Endothelial cell (in vitro differentiated cells): ENCODE measurements around the gene MBNL2. TPM values are rescaled to one million over a fixed set of nuclear protein-coding genes. Genes with fewer than 3 reads are reported as not detected.

ENCODE experiments used
- DNase-seq: peaks from one replicate; pipeline ENCODE4 v3.0.0; 2021; ENCODE audit warnings: low spot score
- H3K27ac Mint-ChIP-seq: one replicate; pipeline ENCODE4 v1.8.0; 2021; ENCODE audit warnings: mixed read lengths, inconsistent platforms; ENCODE audit not compliant: unreplicated experiment
- H3K27me3 Mint-ChIP-seq: one replicate; pipeline ENCODE4 v1.8.0; 2021; ENCODE audit warnings: mild to moderate bottlenecking, moderate library complexity, mixed read lengths, inconsistent platforms; ENCODE audit not compliant: unreplicated experiment
- H3K36me3 Mint-ChIP-seq: one replicate; pipeline ENCODE4 v1.8.0; 2021; ENCODE audit warnings: mild to moderate bottlenecking, low read depth, mixed read lengths, inconsistent platforms; ENCODE audit not compliant: unreplicated experiment
- H3K4me1 Mint-ChIP-seq: one replicate; pipeline ENCODE4 v1.8.0; 2021; ENCODE audit warnings: mild to moderate bottlenecking, mixed read lengths, inconsistent platforms; ENCODE audit not compliant: unreplicated experiment
- H3K4me3 Mint-ChIP-seq: one replicate; pipeline ENCODE4 v1.8.0; 2021; ENCODE audit warnings: mild to moderate bottlenecking, mixed read lengths, inconsistent platforms; ENCODE audit not compliant: unreplicated experiment
- H3K9me3 Mint-ChIP-seq: one replicate; pipeline ENCODE4 v1.8.0; 2021; ENCODE audit warnings: mixed read lengths, inconsistent platforms; ENCODE audit not compliant: unreplicated experiment
- CTCF ChIP-seq: fragments of 200-600 bp; sonication (generic); IDR thresholded peaks from one replicate; pipeline ENCODE4 v1.5.0; 2021; ENCODE audit warnings: antibody characterized with exemption; ENCODE audit not compliant: unreplicated experiment
- total RNA-seq: library from RNA; stranded (reverse); fragmentation: NEBNext Ultra II Directional; extraction: Animal tissue kit (Norgen Biotek cat#: 25700); gene quantifications from one replicate; pipeline ENCODE4 v1.2.1, GENCODE V29; 2021; ENCODE audit not compliant: unreplicated experiment

The MBNL2 gene
- total RNA-seq, 1 donor from 2014 or later, result 137 TPM

GRCh38 chr13:97298816-97299215 is 76.7 kb downstream of the MBNL2 start:
- Mint-ChIP-seq H3K4me3 (no peak overlapping the region), H3K9me3 (no peaks in the 10 kb centered on the region), H3K36me3 (peaks cover 29% of the 10 kb centered on the region), H3K4me1 (peaks cover 18% of the 10 kb centered on the region), H3K27ac (no peak overlapping the region), H3K27me3 (peaks cover 5% of the 10 kb centered on the region)
- no peak for DNase-seq
- TF ChIP-seq CTCF, result no peak

GRCh38 chr13:97300871-97301270 is 78.7 kb downstream of the MBNL2 start:
- Mint-ChIP-seq H3K4me3 (no peak overlapping the region), H3K4me1 (peaks cover 5% of the 10 kb centered on the region), H3K36me3 (peaks cover 22% of the 10 kb centered on the region), H3K27me3 (peaks cover 4% of the 10 kb centered on the region), H3K9me3 (no peaks in the 10 kb centered on the region), H3K27ac (no peak overlapping the region)
- TF ChIP-seq CTCF, result no peak
- no peak for DNase-seq

- Mint-ChIP-seq H3K9me3 (no peaks in the 10 kb centered on the region), H3K27me3 (peaks cover 4% of the 10 kb centered on the region), H3K36me3 (peaks cover 25% of the 10 kb centered on the region), H3K4me1 (peaks cover 10% of the 10 kb centered on the region), H3K4me3 (no peak overlapping the region), H3K27ac (no peak overlapping the region)
- no peak for DNase-seq
- no peak for TF ChIP-seq CTCF
Measured at GRCh38 chr13:97301382-97302095, 79.4 kb downstream of the MBNL2 start.

DNA sequence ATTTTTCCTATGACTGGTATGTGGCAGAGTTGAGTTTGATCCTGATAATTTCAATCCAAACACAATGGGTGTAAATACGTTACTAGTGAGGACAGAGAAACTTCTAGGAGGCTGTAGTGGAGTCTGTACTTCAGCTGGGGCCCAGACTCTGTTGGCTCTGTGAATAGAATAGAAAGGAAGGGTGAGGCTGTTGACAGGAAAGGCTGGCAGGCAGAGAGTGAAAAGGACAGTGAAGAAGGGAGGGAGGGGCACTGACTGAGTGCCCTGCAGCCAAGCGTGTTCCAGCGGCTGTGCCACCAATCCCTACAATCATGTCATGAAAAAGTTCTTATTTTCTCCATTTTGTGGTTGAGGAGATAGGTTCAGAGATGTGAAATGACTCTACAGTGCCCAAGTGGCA is 80.5 kb downstream of the MBNL2 start:
- Mint-ChIP-seq H3K9me3 (no peaks in the 10 kb centered on the region), H3K27me3 (peaks cover 4% of the 10 kb centered on the region), H3K27ac (no peak overlapping the region), H3K4me3 (no peak overlapping the region), H3K36me3 (peaks cover 20% of the 10 kb centered on the region), H3K4me1 (peaks cover 6% of the 10 kb centered on the region)
- no peak for TF ChIP-seq CTCF
- DNase-seq, result no peak

DNA sequence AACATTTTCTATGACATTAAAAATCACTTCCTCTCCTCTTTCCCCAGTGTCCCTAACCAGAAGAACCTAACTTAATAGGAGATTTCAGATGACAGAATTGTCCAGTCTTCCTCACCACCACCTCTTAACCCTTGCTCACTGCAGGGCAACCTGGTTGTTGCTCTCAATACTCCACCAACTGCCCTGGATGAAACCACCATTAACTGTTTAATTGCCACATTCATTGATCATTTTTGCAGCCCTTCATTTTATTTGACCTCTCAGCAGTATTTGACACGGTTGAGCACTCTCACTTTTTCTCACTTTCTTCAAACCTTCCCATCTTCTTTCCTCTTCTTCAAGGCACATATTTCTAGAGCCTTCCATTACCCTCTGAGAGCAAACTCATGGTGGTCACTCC is 84.0 kb downstream of the MBNL2 start:
- TF ChIP-seq CTCF, result no peak
- H3K27ac Mint-ChIP-seq, result no peak overlapping the region
- peaks cover 17% of the 10 kb centered on the region for H3K36me3 Mint-ChIP-seq
- H3K4me1 Mint-ChIP-seq, result peaks cover 16% of the 10 kb centered on the region
- peak overlapping the region; percentile 1 for H3K4me3 Mint-ChIP-seq
- no peak for DNase-seq
- H3K27me3 Mint-ChIP-seq, result peaks cover 5% of the 10 kb centered on the region
- H3K9me3 Mint-ChIP-seq, result no peaks in the 10 kb centered on the region
